Cardiac fibroblast (primary cell): ENCODE measurements around the gene KCNAB1.
A peak's percentile ranks its signal among the peaks of the same experiment; 100 is the strongest.

ENCODE experiments used
- DNase-seq, 2 donors: peaks; one replicate each; pipeline versions ENCODE4 v3.0.0 to v3.0.0-alpha.2; 2010; ENCODE audit warnings: low read depth in 2 of 2
- H3K4me3 ChIP-seq, 2 donors: replicated peaks in 1 of 2; 1 replicate in 1 of 2; 2 replicates in 1 of 2; pipeline ENCODE4 v1.5.1; 2011; ENCODE audit warnings: low read depth in 2 of 2, low read length in 2 of 2, mild to moderate bottlenecking in 2 of 2, moderate library complexity in 1 of 2
- TF ChIP-seq, protein P1 (sequence below): IDR thresholded peaks from one replicate; pipeline ENCODE4 v1.5.1; 2011; ENCODE audit warnings: low read depth, mild to moderate bottlenecking, low read length, inconsistent platforms

The KCNAB1 gene

DNA sequence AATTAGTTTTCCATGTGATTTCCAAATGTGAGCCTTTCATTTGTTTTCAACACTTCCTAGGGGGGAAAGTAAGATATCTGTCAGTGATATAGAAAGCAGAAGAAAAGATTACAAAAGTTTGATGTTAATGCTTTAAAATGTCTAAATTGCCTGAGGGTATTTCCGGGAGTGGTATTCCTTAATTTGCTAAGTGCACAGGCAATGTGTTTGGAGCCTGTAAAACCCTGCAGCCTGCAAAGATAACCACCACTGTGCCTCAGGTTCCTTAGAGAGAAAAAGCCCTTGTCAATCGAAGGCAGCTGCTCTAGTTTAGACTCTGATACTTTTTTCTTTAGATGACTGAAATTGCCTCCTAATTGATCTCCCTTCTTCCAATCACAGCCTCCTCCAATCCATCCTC lies 279.7 kb downstream of the KCNAB1 start:
- no peak overlapping the region for H3K4me3 ChIP-seq
- DNase-seq: no peak
- TF ChIP-seq, protein P1, sequence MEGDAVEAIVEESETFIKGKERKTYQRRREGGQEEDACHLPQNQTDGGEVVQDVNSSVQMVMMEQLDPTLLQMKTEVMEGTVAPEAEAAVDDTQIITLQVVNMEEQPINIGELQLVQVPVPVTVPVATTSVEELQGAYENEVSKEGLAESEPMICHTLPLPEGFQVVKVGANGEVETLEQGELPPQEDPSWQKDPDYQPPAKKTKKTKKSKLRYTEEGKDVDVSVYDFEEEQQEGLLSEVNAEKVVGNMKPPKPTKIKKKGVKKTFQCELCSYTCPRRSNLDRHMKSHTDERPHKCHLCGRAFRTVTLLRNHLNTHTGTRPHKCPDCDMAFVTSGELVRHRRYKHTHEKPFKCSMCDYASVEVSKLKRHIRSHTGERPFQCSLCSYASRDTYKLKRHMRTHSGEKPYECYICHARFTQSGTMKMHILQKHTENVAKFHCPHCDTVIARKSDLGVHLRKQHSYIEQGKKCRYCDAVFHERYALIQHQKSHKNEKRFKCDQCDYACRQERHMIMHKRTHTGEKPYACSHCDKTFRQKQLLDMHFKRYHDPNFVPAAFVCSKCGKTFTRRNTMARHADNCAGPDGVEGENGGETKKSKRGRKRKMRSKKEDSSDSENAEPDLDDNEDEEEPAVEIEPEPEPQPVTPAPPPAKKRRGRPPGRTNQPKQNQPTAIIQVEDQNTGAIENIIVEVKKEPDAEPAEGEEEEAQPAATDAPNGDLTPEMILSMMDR: no peak

GRCh38 chr3:156400735-156401134 lies 280.4 kb downstream of the KCNAB1 start:
- TF ChIP-seq, protein P1: no peak
- DNase-seq: no peak
- H3K4me3 ChIP-seq: no peak overlapping the region

DNA sequence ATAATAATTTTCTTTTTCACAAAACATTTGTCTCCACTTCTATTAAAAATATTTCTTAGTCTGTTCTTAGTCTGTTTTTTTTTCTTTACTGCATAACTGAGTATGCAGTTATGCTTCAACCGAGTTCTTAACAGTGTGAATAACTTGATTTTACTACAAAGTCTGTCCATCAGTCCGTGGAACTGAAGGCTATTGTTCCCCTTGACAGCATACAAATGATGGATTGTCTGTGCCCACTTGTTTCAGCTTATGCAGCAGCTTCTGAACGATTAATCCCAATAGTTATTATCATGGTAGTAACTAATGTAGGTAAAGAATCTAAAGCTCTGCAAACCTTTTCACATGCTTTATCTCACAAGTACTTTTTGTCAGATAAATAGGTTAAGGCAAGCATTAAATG lies 283.8 kb downstream of the KCNAB1 start:
- DNase-seq: no peak
- H3K4me3 ChIP-seq: no peak overlapping the region
- TF ChIP-seq, protein P1: no peak

GRCh38 chr3:156406393-156406792 lies 286.0 kb downstream of the KCNAB1 start:
- H3K4me3 ChIP-seq: no peak overlapping the region
- TF ChIP-seq, protein P1: no peak
- DNase-seq: no peak

DNA sequence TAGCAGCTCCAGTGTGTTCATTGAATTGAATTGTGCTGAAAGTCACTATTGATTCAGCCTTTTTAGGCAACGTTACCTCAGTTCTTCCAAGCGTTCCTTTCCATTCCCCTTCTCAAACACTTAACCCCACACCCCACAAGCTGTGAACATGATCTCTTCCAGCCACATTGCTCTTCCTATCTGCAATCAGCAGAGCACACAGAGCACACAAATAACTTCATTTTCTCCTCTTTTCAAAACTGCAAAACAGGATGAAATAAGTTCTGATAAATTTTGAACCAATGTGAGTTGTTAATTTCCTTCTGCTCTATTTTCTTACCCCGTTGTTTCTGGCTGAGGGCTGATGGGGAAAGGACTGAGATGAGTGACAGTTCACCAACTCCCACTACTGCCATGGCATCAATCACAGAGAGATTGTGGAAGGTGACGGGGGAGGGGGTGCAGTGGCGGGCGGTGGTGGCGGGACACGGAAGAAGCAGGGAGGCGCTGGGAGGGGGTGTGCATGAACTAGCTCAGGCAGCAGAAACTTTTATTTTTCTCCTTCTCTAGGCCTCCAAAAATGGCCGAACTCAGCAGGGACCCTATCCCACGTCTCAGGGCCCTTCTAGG lies 287.3 kb downstream of the KCNAB1 start:
- no peak overlapping the region for H3K4me3 ChIP-seq
- DNase-seq: no peak
- TF ChIP-seq, protein P1: no peak

GRCh38 chr3:156409694-156410093 lies 289.3 kb downstream of the KCNAB1 start:
- peak in 1 of 2 donors; percentile 13 for DNase-seq
- no peak overlapping the region for H3K4me3 ChIP-seq
- TF ChIP-seq, protein P1: no peak

DNA sequence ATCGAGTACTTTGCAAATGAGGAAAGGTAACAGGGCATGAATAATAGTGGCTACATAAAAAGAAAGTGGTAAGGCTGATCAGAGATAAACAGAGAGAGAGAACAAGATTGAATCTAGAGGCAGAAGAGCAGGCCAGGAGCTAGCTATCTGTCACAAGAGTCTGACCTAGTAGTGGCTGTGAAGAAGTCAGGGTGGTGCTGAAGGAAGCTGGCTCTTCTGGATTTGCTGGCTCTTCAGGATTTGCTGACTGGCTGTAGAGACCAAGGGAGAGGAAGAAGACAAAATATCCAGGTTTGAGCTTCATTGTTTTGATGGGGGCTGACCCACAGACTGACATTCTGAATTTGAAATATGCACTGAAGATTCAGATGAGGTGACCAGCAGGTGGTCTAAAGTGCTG lies 292.2 kb downstream of the KCNAB1 start:
- H3K4me3 ChIP-seq: no peak overlapping the region
- TF ChIP-seq, protein P1: no peak
- no peak for DNase-seq
